T-helper 2 cell treated with Interferon-gamma antibody and Interleukin-4, amounts not matched to agents 5 μg/mL and 100 μg/mL, for 36 hours (primary cell): ENCODE data around the gene SNAI3.
"Not testable (repeated sequence)": the region's sequence is repeated elsewhere in the genome, so short reads cannot be mapped to it uniquely, and the experiment has no call there.

Experiments
- DNase-seq: peaks from one replicate; pipeline ENCODE4 v3.0.0; 2021; ENCODE audit warnings: low spot score
- H3K27ac Mint-ChIP-seq: one replicate; pipeline ENCODE4 v1.8.0; 2021; ENCODE audit warnings: mild to moderate bottlenecking, mixed read lengths
- H3K27me3 Mint-ChIP-seq: one replicate; pipeline ENCODE4 v1.8.0; 2021; ENCODE audit warnings: low read depth, mixed read lengths
- H3K36me3 Mint-ChIP-seq: one replicate; pipeline ENCODE4 v1.8.0; 2021; ENCODE audit warnings: low read depth, mixed read lengths
- H3K4me1 Mint-ChIP-seq: one replicate; pipeline ENCODE4 v1.8.0; 2021; ENCODE audit warnings: low read depth, mixed read lengths
- H3K4me3 Mint-ChIP-seq: one replicate; pipeline ENCODE4 v1.8.0; 2022; ENCODE audit warnings: mild to moderate bottlenecking, moderate library complexity, mixed read lengths
- H3K9me3 Mint-ChIP-seq: one replicate; pipeline ENCODE4 v1.8.0; 2021; ENCODE audit warnings: mixed read lengths

The SNAI3 gene

DNA sequence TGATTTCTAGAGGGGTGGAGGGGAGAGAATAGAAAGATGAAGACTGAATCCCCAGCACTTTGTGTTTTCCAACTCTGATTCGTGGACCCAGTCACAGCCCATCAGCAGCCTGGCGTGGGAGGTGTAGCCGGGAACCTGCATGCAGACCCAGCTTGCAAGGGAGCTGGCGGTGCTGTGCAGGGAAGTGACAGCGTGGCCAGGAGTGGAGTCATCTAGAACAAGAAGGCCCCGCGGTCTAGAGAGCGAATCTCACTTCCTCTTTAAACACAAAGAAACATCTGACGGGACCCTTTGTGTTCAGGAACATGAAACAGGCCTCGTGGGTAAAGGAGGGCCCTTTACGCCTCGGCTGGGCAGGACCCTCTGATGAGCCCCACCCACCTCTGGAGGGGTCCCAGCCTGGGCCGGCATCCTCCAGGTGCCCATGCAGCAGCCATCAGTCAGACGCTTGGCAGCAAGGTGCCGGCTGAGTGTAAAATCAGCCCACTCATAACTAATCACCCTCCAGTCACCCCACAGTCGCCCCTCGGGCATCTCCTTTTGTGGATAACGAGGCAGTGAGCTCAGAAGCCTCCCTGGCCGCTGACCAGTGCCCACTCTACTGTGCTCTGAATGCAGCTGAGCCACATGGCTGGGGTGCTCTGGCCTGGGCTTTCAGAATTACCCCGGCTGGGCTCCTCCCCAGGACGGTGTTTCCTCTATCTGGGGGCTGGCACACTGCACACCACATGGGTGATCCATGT is 4.4 kb downstream of the SNAI3 start:
- no peaks in the 10 kb centered on the region for H3K9me3 Mint-ChIP-seq
- peak overlapping the region; percentile 86 for H3K27ac Mint-ChIP-seq
- peaks cover 20% of the 10 kb centered on the region for H3K4me1 Mint-ChIP-seq
- H3K36me3 Mint-ChIP-seq = peaks cover 7% of the 10 kb centered on the region
- peak; percentile 67 for DNase-seq
- peak overlapping the region; percentile 65 for H3K4me3 Mint-ChIP-seq
- no peaks in the 10 kb centered on the region for H3K27me3 Mint-ChIP-seq

DNA sequence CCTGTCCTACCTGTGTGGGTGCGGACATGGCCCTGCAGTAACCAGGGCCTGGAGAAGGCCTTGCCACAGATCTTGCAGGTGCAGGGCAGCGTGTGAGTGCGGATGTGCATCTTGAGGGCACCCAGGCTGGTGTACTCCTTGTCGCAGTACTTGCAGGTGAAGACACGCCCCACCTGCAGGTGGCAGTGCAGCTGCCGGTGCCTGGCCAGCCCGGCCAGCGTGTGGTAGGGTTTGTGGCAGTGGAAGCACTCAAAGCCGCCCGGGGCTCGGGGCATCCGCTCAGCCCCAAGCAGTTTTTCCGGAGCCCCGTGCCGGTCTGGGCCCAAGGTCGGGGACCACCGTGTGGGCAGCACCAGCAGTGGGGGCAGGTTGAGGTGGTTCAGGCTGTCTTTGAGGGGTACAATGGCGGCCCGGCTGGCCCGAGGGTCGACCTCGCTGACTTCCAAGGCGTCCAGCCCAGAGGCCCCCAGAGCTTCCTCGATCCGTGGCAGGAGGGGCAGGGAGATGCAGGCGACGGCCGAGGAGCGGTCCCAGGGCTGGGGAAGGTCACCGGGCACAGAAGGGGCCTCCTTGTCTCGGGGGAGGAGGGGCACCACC is 5.1 kb downstream of the SNAI3 start:
- Mint-ChIP-seq H3K9me3 (no peaks in the 10 kb centered on the region), H3K4me1 (peaks cover 20% of the 10 kb centered on the region), H3K36me3 (peaks cover 7% of the 10 kb centered on the region), H3K27me3 (no peaks in the 10 kb centered on the region), H3K27ac (peak overlapping the region; percentile 86), H3K4me3 (peak overlapping the region; percentile 65)
- no peak for DNase-seq

- no peak overlapping the region for H3K27ac Mint-ChIP-seq
- H3K36me3 Mint-ChIP-seq = peaks cover 10% of the 10 kb centered on the region
- no peaks in the 10 kb centered on the region for H3K9me3 Mint-ChIP-seq
- peaks cover 20% of the 10 kb centered on the region for H3K4me1 Mint-ChIP-seq
- no peaks in the 10 kb centered on the region for H3K27me3 Mint-ChIP-seq
- no peak overlapping the region for H3K4me3 Mint-ChIP-seq
- no peak for DNase-seq
Measured at GRCh38 chr16:88680554-88681083, 5.7 kb downstream of the SNAI3 start.

DNA sequence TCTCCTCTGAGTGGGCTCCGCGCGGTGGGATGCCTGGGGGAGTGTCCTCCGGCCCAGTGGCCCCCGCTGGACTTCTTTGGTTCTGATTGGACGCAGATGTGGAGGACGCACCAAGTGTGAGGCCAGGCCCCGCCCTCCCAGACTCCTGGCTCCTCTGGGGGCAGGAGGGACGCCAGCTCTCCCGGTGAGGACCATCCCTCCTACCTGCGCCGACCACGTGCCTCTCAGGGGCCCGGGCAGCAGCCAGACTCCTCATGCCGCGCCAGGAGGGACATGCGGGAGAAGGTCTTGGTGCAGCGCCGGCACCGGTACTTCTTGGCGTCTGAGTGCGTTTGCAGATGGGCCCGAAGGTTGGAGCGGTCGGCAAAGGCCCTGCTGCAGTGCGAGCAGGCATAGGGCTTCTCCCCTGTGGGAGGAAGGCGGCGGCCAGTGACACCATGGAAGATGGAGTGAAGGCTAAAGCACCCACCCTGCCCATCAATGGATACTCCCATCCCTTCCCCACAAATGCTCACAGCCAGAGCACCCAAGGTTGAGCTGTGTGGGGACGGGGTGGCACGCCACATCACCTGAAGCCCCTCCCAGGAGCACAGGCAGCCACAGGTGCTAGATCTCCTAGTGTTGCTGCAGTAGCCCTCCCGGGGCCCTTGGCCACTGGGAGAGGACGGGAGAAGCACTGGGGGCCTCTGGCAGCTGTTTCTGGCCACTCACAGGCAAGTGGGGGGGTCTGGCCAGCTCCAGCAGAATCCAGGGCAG is 7.9 kb downstream of the SNAI3 start:
- H3K9me3 Mint-ChIP-seq = no peaks in the 10 kb centered on the region
- H3K27me3 Mint-ChIP-seq = no peaks in the 10 kb centered on the region
- DNase-seq = no peak
- H3K27ac Mint-ChIP-seq = no peak overlapping the region
- no peak overlapping the region for H3K4me3 Mint-ChIP-seq
- peaks cover 11% of the 10 kb centered on the region for H3K36me3 Mint-ChIP-seq
- H3K4me1 Mint-ChIP-seq = peaks cover 17% of the 10 kb centered on the region

GRCh38 chr16:88677721-88678120 is 8.6 kb downstream of the SNAI3 start:
- H3K36me3 Mint-ChIP-seq = peaks cover 11% of the 10 kb centered on the region
- no peak for DNase-seq
- H3K4me3 Mint-ChIP-seq = no peak overlapping the region
- H3K27ac Mint-ChIP-seq = no peak overlapping the region
- no peaks in the 10 kb centered on the region for H3K27me3 Mint-ChIP-seq
- peaks cover 17% of the 10 kb centered on the region for H3K4me1 Mint-ChIP-seq
- H3K9me3 Mint-ChIP-seq = no peaks in the 10 kb centered on the region

DNA sequence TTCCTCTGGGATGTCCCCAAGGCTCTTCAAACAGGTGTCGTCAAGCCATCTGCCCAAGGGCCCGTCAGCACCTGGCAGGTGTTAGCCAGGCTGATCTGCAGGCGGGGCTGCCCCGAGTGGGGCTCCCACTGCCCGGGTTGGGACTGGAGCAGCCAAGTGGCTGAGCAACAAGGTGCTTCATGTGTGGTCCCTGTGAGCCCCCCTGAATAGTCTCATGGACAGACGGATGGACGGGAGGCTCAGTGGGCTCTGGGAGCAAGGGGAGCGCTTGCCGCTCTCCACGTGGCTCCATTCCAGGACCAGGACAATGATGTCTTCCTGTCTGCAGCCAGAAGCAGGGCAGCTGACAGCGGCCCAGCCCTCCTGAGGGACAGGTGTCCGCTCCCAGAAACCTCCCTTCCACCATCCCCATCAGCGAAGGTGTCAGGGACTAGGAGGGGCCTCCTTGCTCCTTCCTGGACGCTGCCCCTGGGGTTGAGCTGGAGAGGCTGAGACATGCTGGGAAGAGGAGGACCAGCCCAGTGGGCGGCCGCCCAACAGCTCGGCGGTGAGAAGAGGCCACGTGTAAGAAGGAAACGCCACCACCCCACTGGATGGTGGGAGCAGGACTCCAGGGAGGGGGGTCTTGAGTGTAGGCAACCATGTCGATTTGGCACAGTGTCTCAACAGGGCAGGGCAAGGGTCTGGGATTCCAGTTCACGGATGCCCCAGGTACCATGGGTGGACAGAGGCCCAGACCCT is 9.6 kb downstream of the SNAI3 start:
- H3K9me3 Mint-ChIP-seq = no peaks in the 10 kb centered on the region
- H3K4me1 Mint-ChIP-seq = peaks cover 8% of the 10 kb centered on the region
- H3K27ac Mint-ChIP-seq = no peak overlapping the region
- H3K36me3 Mint-ChIP-seq = peaks cover 9% of the 10 kb centered on the region
- no peaks in the 10 kb centered on the region for H3K27me3 Mint-ChIP-seq
- H3K4me3 Mint-ChIP-seq = no peak overlapping the region
- DNase-seq = no peak

DNA sequence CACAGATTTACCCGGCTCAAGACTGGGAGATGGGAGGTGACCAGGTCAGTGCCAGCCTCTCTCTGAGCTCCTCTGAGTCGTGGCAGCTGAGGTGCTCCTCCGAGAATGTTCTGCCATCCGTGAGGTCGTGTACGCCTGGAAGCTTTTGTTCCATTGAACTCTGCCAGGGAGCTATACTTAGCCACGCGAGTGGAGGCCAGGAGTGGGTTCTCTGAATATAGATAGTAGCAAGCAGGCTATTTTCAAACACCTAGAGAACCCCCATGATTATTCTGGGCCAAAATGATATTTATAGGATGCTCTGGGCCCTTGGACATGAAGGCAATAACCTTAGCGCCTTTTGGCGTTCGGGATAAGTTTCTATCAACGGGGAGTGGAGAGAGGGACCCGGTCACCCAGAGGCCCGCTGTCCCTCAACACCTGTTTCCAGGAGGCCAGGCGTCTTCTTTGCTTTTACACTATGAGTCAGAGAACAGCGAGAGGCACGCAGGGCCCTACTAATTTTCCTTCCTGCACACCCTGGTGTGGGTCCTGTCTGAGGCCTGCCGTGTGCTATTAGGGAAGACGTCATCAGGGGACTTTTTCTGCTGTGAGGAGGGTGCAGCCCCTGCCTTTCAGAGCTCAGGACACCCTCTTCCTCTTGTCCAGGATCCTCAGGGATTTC is 12.5 kb downstream of the SNAI3 start:
- H3K27ac Mint-ChIP-seq = no peak overlapping the region
- no peaks in the 10 kb centered on the region for H3K4me1 Mint-ChIP-seq
- no peaks in the 10 kb centered on the region for H3K9me3 Mint-ChIP-seq
- peaks cover 6% of the 10 kb centered on the region for H3K36me3 Mint-ChIP-seq
- no peak overlapping the region for H3K4me3 Mint-ChIP-seq
- DNase-seq = no peak
- H3K27me3 Mint-ChIP-seq = no peaks in the 10 kb centered on the region

- H3K9me3 Mint-ChIP-seq = no peaks in the 10 kb centered on the region
- no peaks in the 10 kb centered on the region for H3K4me1 Mint-ChIP-seq
- H3K4me3 Mint-ChIP-seq = no peak overlapping the region
- no peak for DNase-seq
- H3K27ac Mint-ChIP-seq = no peak overlapping the region
- H3K27me3 Mint-ChIP-seq = no peaks in the 10 kb centered on the region
- peaks cover 12% of the 10 kb centered on the region for H3K36me3 Mint-ChIP-seq
Measured at GRCh38 chr16:88672776-88673175, 13.5 kb downstream of the SNAI3 start.

GRCh38 chr16:88671806-88672205 is 14.5 kb downstream of the SNAI3 start:
- DNase-seq = no peak
- H3K4me3 Mint-ChIP-seq = no peak overlapping the region
- no peak overlapping the region for H3K27ac Mint-ChIP-seq
- H3K27me3 Mint-ChIP-seq = no peaks in the 10 kb centered on the region
- H3K9me3 Mint-ChIP-seq = no peaks in the 10 kb centered on the region
- peaks cover 2% of the 10 kb centered on the region for H3K4me1 Mint-ChIP-seq
- H3K36me3 Mint-ChIP-seq = peaks cover 14% of the 10 kb centered on the region

DNA sequence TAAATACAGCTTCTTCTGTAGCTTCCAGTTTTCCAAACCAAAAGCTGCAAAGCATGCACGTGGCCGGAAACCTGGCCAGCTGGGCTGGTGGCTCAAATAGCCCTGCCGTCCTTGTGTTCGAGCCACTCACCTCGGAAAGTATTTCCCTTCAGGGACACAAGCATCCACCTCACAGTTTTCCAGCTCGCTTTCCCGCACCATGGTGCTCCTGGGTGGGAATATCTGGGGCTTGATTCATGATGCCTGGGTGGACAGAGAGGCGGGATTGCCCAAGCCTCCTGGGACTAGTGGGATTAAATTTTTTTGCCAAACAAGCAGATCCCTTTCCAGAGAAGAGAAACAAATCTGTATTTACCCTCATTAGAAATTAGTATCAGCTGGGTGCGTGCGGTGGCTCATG is 16.3 kb downstream of the SNAI3 start:
- Mint-ChIP-seq H3K4me3 (no peak overlapping the region), H3K4me1 (peaks cover 4% of the 10 kb centered on the region), H3K27ac (no peak overlapping the region), H3K36me3 (peaks cover 15% of the 10 kb centered on the region), H3K27me3 (no peaks in the 10 kb centered on the region), H3K9me3 (no peaks in the 10 kb centered on the region)
- no peak for DNase-seq

GRCh38 chr16:88669493-88669892 is 16.8 kb downstream of the SNAI3 start:
- DNase-seq, H3K4me3 Mint-ChIP-seq, H3K9me3 Mint-ChIP-seq, H3K27me3 Mint-ChIP-seq, H3K27ac Mint-ChIP-seq, H3K4me1 Mint-ChIP-seq: not testable (repeated sequence)
- peaks cover 18% of the 10 kb centered on the region for H3K36me3 Mint-ChIP-seq

DNA sequence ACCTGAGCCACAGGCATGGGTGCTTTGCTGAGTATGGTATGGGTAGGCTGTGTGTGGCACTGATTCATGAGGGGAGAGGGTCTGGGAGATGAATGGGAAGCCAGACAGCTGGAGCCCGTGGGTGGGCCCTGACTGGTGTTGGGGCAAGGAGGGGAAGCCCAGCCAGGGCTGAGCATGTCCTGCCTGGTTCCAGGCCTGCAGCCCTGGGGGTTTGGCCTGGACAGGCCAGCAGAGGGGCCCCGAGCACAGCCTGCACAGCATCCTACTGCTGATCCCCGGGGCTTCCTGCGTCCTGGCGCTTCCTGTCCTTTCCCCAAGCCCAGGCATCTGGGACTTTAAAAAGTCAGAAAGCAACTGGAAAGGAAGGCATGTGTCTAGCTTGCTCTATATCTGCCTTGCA is 18.8 kb downstream of the SNAI3 start:
- no peaks in the 10 kb centered on the region for H3K27me3 Mint-ChIP-seq
- no peak overlapping the region for H3K4me3 Mint-ChIP-seq
- no peaks in the 10 kb centered on the region for H3K9me3 Mint-ChIP-seq
- peaks cover 10% of the 10 kb centered on the region for H3K4me1 Mint-ChIP-seq
- peaks cover 18% of the 10 kb centered on the region for H3K36me3 Mint-ChIP-seq
- DNase-seq = no peak
- peak overlapping the region; percentile 20 for H3K27ac Mint-ChIP-seq

DNA sequence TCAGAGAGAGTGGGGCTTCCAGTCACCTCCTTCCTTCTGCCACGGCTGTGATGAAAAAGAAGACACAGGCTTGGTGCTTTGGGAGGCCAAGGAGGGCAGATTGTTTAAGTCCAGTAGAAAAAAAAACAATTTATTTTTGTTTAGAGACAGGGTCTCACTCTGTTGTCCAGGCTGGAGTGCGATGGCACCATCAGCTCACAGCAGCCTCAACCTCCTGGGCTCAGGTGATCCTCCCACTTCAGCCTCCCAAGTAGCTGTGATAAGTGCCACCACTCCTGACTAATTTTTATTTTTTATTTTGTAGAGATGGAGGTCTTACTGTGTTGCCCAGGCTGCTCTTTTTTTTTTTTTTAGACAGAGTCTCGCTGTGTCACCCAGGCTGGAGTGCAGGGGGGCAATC is 20.7 kb downstream of the SNAI3 start:
- H3K36me3 Mint-ChIP-seq = peaks cover 18% of the 10 kb centered on the region
- no peaks in the 10 kb centered on the region for H3K27me3 Mint-ChIP-seq
- no peak for DNase-seq
- no peak overlapping the region for H3K27ac Mint-ChIP-seq
- H3K4me3 Mint-ChIP-seq = peak overlapping the region; percentile 58
- no peaks in the 10 kb centered on the region for H3K9me3 Mint-ChIP-seq
- peaks cover 21% of the 10 kb centered on the region for H3K4me1 Mint-ChIP-seq
